GM23338 (cell line): ENCODE results near the gene ANOS1. TPM values are rescaled to one million over a fixed set of nuclear protein-coding genes. Genes with fewer than 3 reads are reported as not detected.

Experiments used
- ATAC-seq: fragments of 200-7000 bp; cut with Tn5 transposase; 3 replicates; pipeline ENCODE4 v1.9.1; 2020
- DNase-seq: peaks from one replicate; pipeline ENCODE4 v3.0.0-alpha.2; 2015; ENCODE audit warnings: low spot score
- H2AFZ ChIP-seq: fragments of 200-600 bp; sonication (generic); 2 replicates; pipeline ENCODE4 v1.8.0; 2016; ENCODE audit warnings: antibody characterized with exemption, mild to moderate bottlenecking, moderate library complexity
- H3F3A ChIP-seq: fragments of 200-600 bp; sonication (generic); replicated peaks from 2 replicates; pipeline ENCODE4 v1.8.0; 2017; ENCODE audit warnings: antibody characterized with exemption, mixed run types, low read depth
- H3K27ac ChIP-seq: fragments of 200-600 bp; sonication (generic); 2 replicates; pipeline ENCODE4 v1.6.1; 2016; ENCODE audit warnings: low read depth
- H3K27me3 ChIP-seq: fragments of 200-600 bp; sonication (generic); 2 replicates; pipeline ENCODE4 v1.8.0; 2016; ENCODE audit warnings: mild to moderate bottlenecking, mixed run types, moderate library complexity; ENCODE audit not compliant: insufficient read depth
- H3K36me3 ChIP-seq: fragments of 200-600 bp; sonication (generic); 2 replicates; pipeline ENCODE4 v1.8.0; 2016; ENCODE audit warnings: mild to moderate bottlenecking; ENCODE audit not compliant: insufficient read depth
- H3K4me1 ChIP-seq: fragments of 200-600 bp; sonication (generic); 2 replicates; pipeline ENCODE4 v1.8.0; 2016; ENCODE audit warnings: mild to moderate bottlenecking, moderate library complexity; ENCODE audit not compliant: insufficient read depth
- H3K4me2 ChIP-seq: fragments of 200-600 bp; sonication (generic); 2 replicates; pipeline ENCODE4 v1.7.1; 2017; ENCODE audit warnings: mixed run types
- H3K4me3 ChIP-seq: fragments of 200-600 bp; sonication (generic); 2 replicates; pipeline ENCODE4 v1.6.1; 2016; ENCODE audit warnings: mixed run types
- H3K79me2 ChIP-seq: fragments of 200-600 bp; sonication (generic); replicated peaks from 2 replicates; pipeline ENCODE4 v1.8.0; 2017; ENCODE audit warnings: mild to moderate bottlenecking; ENCODE audit not compliant: insufficient read depth
- H3K9me2 ChIP-seq: fragments of 200-600 bp; sonication (generic); 2 replicates; pipeline ENCODE4 v1.8.0; 2017; ENCODE audit not compliant: insufficient read depth
- H4K20me1 ChIP-seq: fragments of 200-600 bp; sonication (generic); replicated peaks from 2 replicates; pipeline ENCODE4 v1.8.0; 2017; ENCODE audit warnings: mild to moderate bottlenecking; ENCODE audit not compliant: insufficient read depth
- H3K27ac Mint-ChIP-seq: 2 replicates; pipeline ENCODE4 v1.8.0; 2020; ENCODE audit warnings: inconsistent platforms, mild to moderate bottlenecking, moderate library complexity, mixed read lengths
- H3K27me3 Mint-ChIP-seq: 3 replicates; pipeline ENCODE4 v1.8.0; 2022; ENCODE audit warnings: low read depth, mild to moderate bottlenecking, moderate library complexity, mixed read lengths, inconsistent platforms; ENCODE audit not compliant: insufficient read depth, poor library complexity
- H3K36me3 Mint-ChIP-seq: 3 replicates; pipeline ENCODE4 v1.8.0; 2021; ENCODE audit warnings: low read depth, mild to moderate bottlenecking, inconsistent platforms, moderate library complexity, mixed read lengths
- H3K4me1 Mint-ChIP-seq: 3 replicates; pipeline ENCODE4 v1.8.0; 2020; ENCODE audit warnings: mild to moderate bottlenecking, inconsistent platforms, mixed read lengths
- H3K4me3 Mint-ChIP-seq: 3 replicates; pipeline ENCODE4 v1.8.0; 2021; ENCODE audit warnings: moderate library complexity, mild to moderate bottlenecking, inconsistent platforms, mixed read lengths
- H3K9me3 Mint-ChIP-seq: 3 replicates; pipeline ENCODE4 v1.8.0; 2020; ENCODE audit warnings: moderate library complexity, mild to moderate bottlenecking, inconsistent platforms, mixed read lengths
- CREB1 ChIP-seq: fragments of 250-450 bp; sonication (Bioruptor Pico); IDR thresholded peaks from 2 replicates; pipeline ENCODE4 v1.5.0; 2020; ENCODE audit warnings: low read depth, mild to moderate bottlenecking, moderate library complexity
- CTCF ChIP-seq, 2 experiments: fragments of 200-600 bp in 1 of 2; sonication (generic) in 1 of 2; conservative IDR thresholded peaks; 2 replicates each; pipeline versions ENCODE4 v1.5.1 to v1.6.1; 2016 to 2017; ENCODE audit warnings: antibody characterized with exemption in 2 of 2, low read depth in 2 of 2, mild to moderate bottlenecking in 2 of 2, moderate library complexity in 1 of 2
- EZH2 ChIP-seq: fragments of 200-600 bp; sonication (generic); IDR thresholded peaks from one replicate; pipeline ENCODE4 v1.8.0; 2017; ENCODE audit warnings: antibody characterized with exemption, mild to moderate bottlenecking, low read depth; ENCODE audit not compliant: unreplicated experiment
- EZH2phosphoT487 ChIP-seq: fragments of 200-600 bp; sonication (generic); IDR thresholded peaks from one replicate; pipeline ENCODE4 v1.8.1; 2018; ENCODE audit warnings: antibody characterized with exemption; ENCODE audit not compliant: unreplicated experiment
- JUNB ChIP-seq: IDR thresholded peaks from one replicate; pipeline ENCODE4 v1.6.1; 2016; ENCODE audit warnings: antibody characterized with exemption; ENCODE audit not compliant: unreplicated experiment
- NANOG ChIP-seq: IDR thresholded peaks from 2 replicates; pipeline ENCODE4 v1.6.1; 2016; ENCODE audit warnings: antibody characterized with exemption, borderline replicate concordance
- POLR2AphosphoS5 ChIP-seq: IDR thresholded peaks from 2 replicates; pipeline ENCODE4 v1.6.1; 2016; ENCODE audit warnings: antibody characterized with exemption, low read depth
- STAT1 ChIP-seq: IDR thresholded peaks from one replicate; pipeline ENCODE4 v1.6.1; 2016; ENCODE audit warnings: antibody characterized with exemption; ENCODE audit not compliant: unreplicated experiment
- ZNF114 ChIP-seq: fragments of 250-450 bp; sonication (Bioruptor Pico); IDR thresholded peaks from 2 replicates; pipeline ENCODE4 v1.5.0; 2020; ENCODE audit warnings: mild to moderate bottlenecking, moderate library complexity
- ZNF462 ChIP-seq: fragments of 250-450 bp; sonication (Bioruptor Pico); IDR thresholded peaks from 2 replicates; pipeline ENCODE4 v1.5.0; 2020; ENCODE audit warnings: mild to moderate bottlenecking, moderate library complexity
- polyA plus RNA-seq: library from polyadenylated mRNA; unstranded; fragments of >200 nt; fragmentation: Nextera tagmentation; extraction: Ambion mirVana; gene quantifications from 2 replicates; pipeline ENCODE4 v1.2.1, GENCODE V29; 2016
- total RNA-seq: library from RNA; depleted of rRNA; stranded (reverse); fragments of >200 nt; shearing (Covaris generic); gene quantifications from 2 replicates; pipeline ENCODE4 v1.2.3, GENCODE V29; 2014
- TF ChIP-seq, protein P1 (sequence below): IDR thresholded peaks from one replicate; pipeline ENCODE4 v1.6.1; 2018; ENCODE audit warnings: antibody characterized with exemption; ENCODE audit not compliant: unreplicated experiment

Gene ANOS1
- total and polyA plus RNA-seq, 2 experiments from 2014 or later, result 21.8 to 68.5 TPM

DNA sequence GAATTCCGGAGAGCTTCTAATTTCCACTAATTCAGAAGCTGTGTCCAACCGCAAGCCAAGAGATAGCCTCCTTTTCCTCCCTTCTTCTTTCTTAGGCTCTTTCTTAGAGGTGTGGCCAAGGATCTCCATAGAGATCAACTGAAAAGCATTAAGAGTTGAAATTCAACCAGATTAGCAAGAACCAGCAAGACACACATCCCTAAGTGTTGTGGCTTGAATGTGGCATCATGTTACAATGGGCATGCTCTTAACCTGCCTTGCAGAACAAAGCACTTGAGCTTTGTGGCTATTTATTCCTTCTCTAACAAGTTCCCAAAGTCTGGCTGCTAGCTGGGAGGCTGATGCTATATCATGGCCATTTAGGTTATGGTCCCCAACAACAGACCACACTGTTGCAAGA is 10.4 kb downstream of the ANOS1 start:
- 0 out of 3 replicates have a peak overlapping the region, but pooled peaks have one; percentile 13 for H3K4me3 Mint-ChIP-seq
- Histone ChIP-seq H3K79me2 (peaks cover 94% of the 10 kb centered on the region), H3K4me1 (peaks cover 46% of the 10 kb centered on the region), H3K4me2 (peak overlapping the region; percentile 45; the same call in 1 of the 2 replicates), H3F3A (no peaks in the 10 kb centered on the region), H3K9me2 (no peaks in the 10 kb centered on the region), H3K36me3 (no peaks in the 10 kb centered on the region), H3K27ac (no peak overlapping the region), H4K20me1 (peaks cover 7% of the 10 kb centered on the region; the same call in 1 of the 2 replicates), H3K27me3 (no peaks in the 10 kb centered on the region), H3K4me3 (0 out of 2 replicates have a peak overlapping the region, but pooled peaks have one; percentile 15), H2AFZ (no peak overlapping the region)
- no peak overlapping the region; the same call in 1 of the 2 replicates for H3K27ac Mint-ChIP-seq
- DNase-seq (peak; percentile 52), ATAC-seq (peak; percentile 71)
- H3K36me3 Mint-ChIP-seq, result peaks cover 40% of the 10 kb centered on the region
- no peaks in the 10 kb centered on the region for H3K9me3 Mint-ChIP-seq
- TF ChIP-seq NANOG (no peak), CTCF (conservative IDR thresholded peaks at IDR 0.05; ENCODE audit: low read depth in 2 of 2) (no peak), EZH2phosphoT487 (no peak), ZNF114 (CRISPR knock-in tag) (no peak), STAT1 (no peak), JUNB (no peak), ZNF462 (CRISPR knock-in tag) (no peak), CREB1 (no peak), EZH2 (no peak), POLR2AphosphoS5 (no peak)
- TF ChIP-seq, protein P1, sequence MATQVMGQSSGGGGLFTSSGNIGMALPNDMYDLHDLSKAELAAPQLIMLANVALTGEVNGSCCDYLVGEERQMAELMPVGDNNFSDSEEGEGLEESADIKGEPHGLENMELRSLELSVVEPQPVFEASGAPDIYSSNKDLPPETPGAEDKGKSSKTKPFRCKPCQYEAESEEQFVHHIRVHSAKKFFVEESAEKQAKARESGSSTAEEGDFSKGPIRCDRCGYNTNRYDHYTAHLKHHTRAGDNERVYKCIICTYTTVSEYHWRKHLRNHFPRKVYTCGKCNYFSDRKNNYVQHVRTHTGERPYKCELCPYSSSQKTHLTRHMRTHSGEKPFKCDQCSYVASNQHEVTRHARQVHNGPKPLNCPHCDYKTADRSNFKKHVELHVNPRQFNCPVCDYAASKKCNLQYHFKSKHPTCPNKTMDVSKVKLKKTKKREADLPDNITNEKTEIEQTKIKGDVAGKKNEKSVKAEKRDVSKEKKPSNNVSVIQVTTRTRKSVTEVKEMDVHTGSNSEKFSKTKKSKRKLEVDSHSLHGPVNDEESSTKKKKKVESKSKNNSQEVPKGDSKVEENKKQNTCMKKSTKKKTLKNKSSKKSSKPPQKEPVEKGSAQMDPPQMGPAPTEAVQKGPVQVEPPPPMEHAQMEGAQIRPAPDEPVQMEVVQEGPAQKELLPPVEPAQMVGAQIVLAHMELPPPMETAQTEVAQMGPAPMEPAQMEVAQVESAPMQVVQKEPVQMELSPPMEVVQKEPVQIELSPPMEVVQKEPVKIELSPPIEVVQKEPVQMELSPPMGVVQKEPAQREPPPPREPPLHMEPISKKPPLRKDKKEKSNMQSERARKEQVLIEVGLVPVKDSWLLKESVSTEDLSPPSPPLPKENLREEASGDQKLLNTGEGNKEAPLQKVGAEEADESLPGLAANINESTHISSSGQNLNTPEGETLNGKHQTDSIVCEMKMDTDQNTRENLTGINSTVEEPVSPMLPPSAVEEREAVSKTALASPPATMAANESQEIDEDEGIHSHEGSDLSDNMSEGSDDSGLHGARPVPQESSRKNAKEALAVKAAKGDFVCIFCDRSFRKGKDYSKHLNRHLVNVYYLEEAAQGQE, result no peak
- H3K27me3 Mint-ChIP-seq, result no peaks in the 10 kb centered on the region
- H3K4me1 Mint-ChIP-seq, result peaks cover 78% of the 10 kb centered on the region
